Tibial artery (tissue), 4 donors: Measurements from ENCODE around the gene DNAH6.

Source experiments
- DNase-seq, 2 donors: peaks; one replicate each; pipeline ENCODE4 v3.0.0-alpha.2; 2019
- H3K27ac ChIP-seq, 2 donors: fragments of 200-600 bp; sonication (generic) in 1 of 2; 1 replicate in 1 of 2; 2 replicates in 1 of 2; pipeline ENCODE4 v1.5.1; 2018 to 2019; ENCODE audit warnings: mild to moderate bottlenecking in 1 of 2
- H3K27me3 ChIP-seq, 2 donors: fragments of 200-600 bp; sonication (generic) in 1 of 2; one replicate each; pipeline versions ENCODE4 v1.5.1 to v1.6.0; 2016 to 2019
- H3K36me3 ChIP-seq, 3 donors: fragments of 200-600 bp; sonication (generic) in 2 of 3; one replicate each; pipeline ENCODE4 v1.5.1; 2016 to 2019; ENCODE audit warnings: mild to moderate bottlenecking in 2 of 3
- H3K4me1 ChIP-seq, 4 donors: fragments of 200-600 bp; sonication (generic) in 2 of 4; 1 replicate in 3 of 4; 2 replicates in 1 of 4; pipeline ENCODE4 v1.5.1; 2016 to 2019
- H3K4me3 ChIP-seq, 2 donors: fragments of 200-600 bp; sonication (generic) in 1 of 2; 1 replicate in 1 of 2; 2 replicates in 1 of 2; pipeline ENCODE4 v1.5.1; 2018 to 2019; ENCODE audit warnings: mild to moderate bottlenecking in 2 of 2
- H3K9me3 ChIP-seq, 3 donors: fragments of 200-600 bp; sonication (generic) in 1 of 3; one replicate each; pipeline ENCODE4 v1.5.1; 2016 to 2019
- CTCF ChIP-seq, 2 experiments: fragments of 200-600 bp in 1 of 2; fragments of 450-650 bp in 1 of 2; IDR thresholded peaks; one replicate each; pipeline ENCODE4 v1.5.1; 2017 to 2019; ENCODE audit warnings: antibody characterized with exemption in 2 of 2, mild to moderate bottlenecking in 1 of 2, moderate library complexity in 1 of 2
- intact Hi-C: fragments of 100-400 bp; cut with DNase I; formaldehyde crosslinking; loops from one replicate; pipeline ENCODE4 v1.15.0; 2023; ENCODE audit warnings: low total_unique reads

DNAH6 gene

GRCh38 chr2:84827978-84828575 is 311.8 kb downstream of the DNAH6 start:
- no peak for DNase-seq
- Histone ChIP-seq H3K4me3 (no peak overlapping the region), H3K27ac (no peak overlapping the region), H3K36me3 (no peaks in the 10 kb centered on the region), H3K9me3 (no peaks in the 10 kb centered on the region), H3K4me1 (no peaks in the 10 kb centered on the region), H3K27me3 (no peaks in the 10 kb centered on the region)
- intact Hi-C loops = no loop called here
- TF ChIP-seq CTCF (IDR thresholded peaks at IDR 0.05) = no peak

- DNase-seq = no peak
- TF ChIP-seq CTCF (IDR thresholded peaks at IDR 0.05) = no peak
- H3K27ac ChIP-seq = no peak overlapping the region
- intact Hi-C loops = no loop called here
- H3K4me1 ChIP-seq = no peaks in the 10 kb centered on the region
- H3K9me3 ChIP-seq = no peaks in the 10 kb centered on the region
- H3K36me3 ChIP-seq = no peaks in the 10 kb centered on the region
- no peaks in the 10 kb centered on the region for H3K27me3 ChIP-seq
- H3K4me3 ChIP-seq = no peak overlapping the region
Measured at GRCh38 chr2:84829693-84830092, 313.4 kb downstream of the DNAH6 start.

GRCh38 chr2:84830095-84830494 is 313.8 kb downstream of the DNAH6 start:
- no peak overlapping the region for H3K4me3 ChIP-seq
- no peak for TF ChIP-seq CTCF (IDR thresholded peaks at IDR 0.05)
- H3K4me1 ChIP-seq = no peaks in the 10 kb centered on the region
- H3K27ac ChIP-seq = no peak overlapping the region
- H3K36me3 ChIP-seq = no peaks in the 10 kb centered on the region
- H3K27me3 ChIP-seq = no peaks in the 10 kb centered on the region
- intact Hi-C loops = no loop called here
- peaks cover 0 to under 1% (median 0%) of the 10 kb centered on the region in 3 donors for H3K9me3 ChIP-seq
- DNase-seq = peak; percentile 64 to 76

- intact Hi-C loops = no loop called here
- no peaks in the 10 kb centered on the region for H3K4me1 ChIP-seq
- H3K9me3 ChIP-seq = peaks cover 0 to 4% (median 1%) of the 10 kb centered on the region in 3 donors
- H3K27me3 ChIP-seq = no peaks in the 10 kb centered on the region
- no peaks in the 10 kb centered on the region for H3K36me3 ChIP-seq
- H3K27ac ChIP-seq = no peak overlapping the region
- TF ChIP-seq CTCF (IDR thresholded peaks at IDR 0.05) = no peak
- no peak for DNase-seq
- no peak overlapping the region for H3K4me3 ChIP-seq
Measured at GRCh38 chr2:84830758-84831500, 314.6 kb downstream of the DNAH6 start.

GRCh38 chr2:84832772-84833461 is 316.6 kb downstream of the DNAH6 start:
- peaks cover 0 to 13% (median 5%) of the 10 kb centered on the region in 3 donors for H3K9me3 ChIP-seq
- H3K27ac ChIP-seq = no peak overlapping the region
- intact Hi-C loops = no loop called here
- no peaks in the 10 kb centered on the region for H3K36me3 ChIP-seq
- peak; percentile 44 to 66 for DNase-seq
- H3K4me3 ChIP-seq = no peak overlapping the region
- TF ChIP-seq CTCF (IDR thresholded peaks at IDR 0.05) = no peak
- H3K27me3 ChIP-seq = no peaks in the 10 kb centered on the region
- no peaks in the 10 kb centered on the region for H3K4me1 ChIP-seq
